GM18499 (cell line): ENCODE results near the gene CAMP.
"Not testable (repeated sequence)": the region's sequence is repeated elsewhere in the genome, so short reads cannot be mapped to it uniquely, and the experiment has no call there.

Experiments
- ATAC-seq: cut with Tn5 transposase; IDR thresholded peaks from one replicate; pipeline ENCODE4 v1.9.1; 2021; ENCODE audit warnings: moderate number of reproducible peaks; ENCODE audit not compliant: insufficient read depth, unreplicated experiment

Gene CAMP

GRCh38 chr3:48247401-48247811 is 24.1 kb downstream of the CAMP start:
- ATAC-seq = no peak

- ATAC-seq = no peak
Measured at GRCh38 chr3:48248095-48248850, 25.0 kb downstream of the CAMP start.

DNA sequence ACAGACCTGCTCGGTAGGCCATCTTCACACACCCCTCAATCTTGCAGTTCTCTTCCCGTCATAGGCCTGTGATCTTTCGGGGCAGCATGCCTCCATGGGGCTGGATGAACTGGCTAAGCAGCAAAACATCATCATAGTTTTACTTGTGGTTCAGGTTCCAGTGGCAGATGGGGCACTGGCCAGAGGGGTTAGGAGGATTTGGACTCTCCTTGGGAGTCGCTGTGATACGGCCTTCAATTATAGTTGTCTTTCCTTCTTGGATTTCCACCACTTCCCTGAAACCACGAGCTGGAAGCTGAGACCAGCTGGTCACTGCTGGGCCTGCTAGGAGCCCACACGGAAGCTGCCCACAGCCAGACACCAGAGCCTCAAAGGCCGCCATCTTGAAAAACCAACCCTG is 33.3 kb downstream of the CAMP start:
- ATAC-seq = no peak

- ATAC-seq = no peak
Measured at GRCh38 chr3:48258530-48258929, 35.2 kb downstream of the CAMP start.

DNA sequence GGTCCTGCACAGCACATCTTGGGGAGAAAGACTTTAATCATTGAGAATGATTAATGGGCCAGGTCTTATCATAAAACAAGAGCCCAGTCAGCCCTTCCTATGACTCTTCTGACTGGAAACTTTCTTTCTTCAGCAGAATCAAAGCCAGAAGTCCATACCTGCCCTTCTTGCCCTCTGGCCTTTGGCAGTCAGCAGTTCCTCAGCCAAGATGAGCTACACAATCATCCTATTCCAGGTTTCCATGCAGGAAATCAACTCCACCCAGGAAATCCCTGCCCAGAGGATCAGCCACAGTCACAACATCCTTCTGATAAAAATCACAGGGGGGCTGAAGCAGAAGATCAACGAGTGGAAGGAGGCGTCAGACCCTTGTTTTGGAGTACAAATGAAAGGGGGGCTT is 44.5 kb downstream of the CAMP start:
- ATAC-seq = no peak

- no peak for ATAC-seq
Measured at GRCh38 chr3:48268381-48268935, 45.2 kb downstream of the CAMP start.

DNA sequence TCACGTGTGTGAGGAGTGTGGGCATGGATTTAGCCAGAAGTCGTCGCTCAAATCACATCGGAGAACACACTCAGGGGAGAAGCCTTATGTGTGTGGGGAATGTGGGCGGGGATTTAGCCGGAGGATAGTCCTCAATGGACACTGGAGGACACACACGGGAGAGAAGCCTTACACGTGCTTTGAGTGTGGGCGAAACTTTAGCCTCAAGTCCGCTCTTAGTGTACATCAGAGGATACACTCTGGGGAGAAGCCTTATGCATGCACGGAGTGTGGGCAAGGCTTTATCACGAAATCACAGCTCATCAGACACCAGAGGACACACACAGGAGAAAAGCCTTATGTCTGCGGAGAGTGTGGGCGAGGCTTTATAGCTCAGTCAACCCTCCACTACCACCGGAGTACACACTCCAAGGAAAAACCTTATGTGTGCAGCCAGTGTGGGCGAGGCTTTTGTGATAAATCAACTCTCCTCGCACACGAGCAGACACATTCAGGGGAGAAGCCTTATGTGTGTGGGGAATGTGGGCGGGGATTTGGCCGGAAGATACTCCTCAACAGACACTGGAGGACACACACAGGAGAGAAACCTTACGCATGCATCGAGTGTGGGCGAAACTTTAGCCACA is 45.8 kb downstream of the CAMP start:
- no peak for ATAC-seq

GRCh38 chr3:48269592-48269991 is 46.3 kb downstream of the CAMP start:
- ATAC-seq = no peak

DNA sequence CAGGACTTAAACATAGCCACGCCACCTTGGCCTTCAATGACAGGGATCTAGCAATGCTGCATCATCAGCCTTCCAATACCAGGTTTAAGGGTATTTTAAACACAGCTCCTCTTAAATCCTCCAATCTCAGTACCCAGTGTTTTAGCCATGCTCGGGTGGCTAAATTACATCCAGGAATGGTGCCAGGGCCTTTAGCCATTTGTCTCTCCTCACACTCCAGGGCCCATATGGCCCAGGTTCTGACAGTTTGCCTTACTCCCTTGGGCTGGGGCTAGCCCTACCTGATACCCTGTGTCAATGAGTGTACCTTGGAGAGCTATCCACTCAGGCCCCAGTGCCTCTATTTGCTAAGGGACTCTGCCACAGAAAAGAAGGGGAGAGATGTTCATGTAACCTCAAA is 47.0 kb downstream of the CAMP start:
- no peak for ATAC-seq

DNA sequence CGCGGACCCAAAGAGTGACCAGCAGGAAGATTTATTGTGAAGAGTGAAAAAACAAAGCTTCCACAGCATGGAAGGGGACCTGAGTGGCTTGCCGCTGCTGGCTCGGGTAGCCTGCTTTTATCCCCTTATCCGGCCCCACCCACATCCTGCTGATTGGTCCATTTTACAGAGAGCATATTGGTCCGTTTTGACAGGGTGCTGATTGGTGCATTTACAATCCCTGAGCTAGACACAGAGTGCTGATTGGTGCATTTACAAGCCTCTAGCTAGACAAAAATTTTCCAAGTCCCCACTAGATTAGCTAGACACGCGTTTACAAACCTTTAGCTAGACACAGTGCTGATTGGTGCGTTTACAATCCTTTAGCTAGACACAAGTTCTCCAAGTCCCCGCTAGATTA is 47.9 kb downstream of the CAMP start:
- not testable (repeated sequence) for ATAC-seq

DNA sequence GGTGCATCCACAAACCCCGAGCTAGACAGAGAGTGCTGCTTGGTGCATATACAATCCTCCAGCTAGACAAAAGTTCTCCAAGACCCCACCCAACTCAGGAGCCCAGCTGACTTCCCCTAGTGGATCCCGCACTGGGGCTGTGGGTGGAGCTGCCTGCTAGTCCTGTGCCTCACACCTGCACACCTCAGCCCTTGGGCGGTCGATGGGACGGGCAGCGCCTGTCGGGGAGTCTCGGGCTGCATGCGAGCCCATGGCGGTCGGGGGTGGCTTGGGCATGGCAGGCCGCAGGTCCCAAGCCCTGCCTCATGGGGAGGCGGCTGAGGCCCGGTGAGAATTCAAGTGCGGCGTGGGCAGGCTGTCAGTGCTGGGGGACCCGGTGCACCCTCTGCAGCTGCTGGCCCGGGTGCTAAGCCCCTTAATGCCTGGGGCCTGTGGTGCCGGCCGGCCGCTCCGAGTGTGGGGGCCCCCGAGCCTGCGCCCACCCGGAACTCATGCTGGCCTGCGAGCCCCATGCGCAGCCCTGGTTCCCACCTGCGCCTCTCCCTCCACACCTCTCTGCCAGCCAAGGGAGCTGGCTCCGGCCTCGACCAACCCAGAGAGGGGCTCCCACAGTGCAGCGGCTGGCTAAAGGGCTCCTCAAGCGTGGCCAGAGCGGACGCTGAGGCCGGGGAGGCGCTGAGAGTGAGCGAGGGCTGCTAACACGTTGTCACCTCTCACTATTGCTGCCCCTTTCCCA is 48.6 kb downstream of the CAMP start:
- no peak for ATAC-seq

- ATAC-seq = no peak
Measured at GRCh38 chr3:48273594-48274211, 50.4 kb downstream of the CAMP start.

- ATAC-seq = no peak
Measured at GRCh38 chr3:48274452-48274851, 51.2 kb downstream of the CAMP start.
